WTC11 (cell line): ENCODE results near the gene BZW1. TPM values are rescaled to one million over a fixed set of nuclear protein-coding genes. Genes with fewer than 3 reads are reported as not detected.

ENCODE experiments used
- ATAC-seq: fragments of 200-7000 bp; cut with Tn5 transposase; 2 replicates; pipeline ENCODE4 v1.10.0; 2021; ENCODE audit warnings: mild to moderate bottlenecking, moderate library complexity
- CTCF ChIA-PET: fragments of 300-600 bp; sonication (Branson Sonifier 250); formaldehyde crosslinking; loops from one replicate; lab custom pipeline; 2021; ENCODE audit warnings: antibody characterized with exemption; lab: Charles Lee
- POLR2A ChIA-PET: fragments of 350-600 bp; sonication (Branson Sonifier 250); formaldehyde crosslinking; loops from one replicate; lab custom pipeline; 2021; ENCODE audit warnings: antibody characterized with exemption; lab: Charles Lee
- DNase-seq: peaks from one replicate; pipeline ENCODE4 v3.0.0; 2021; ENCODE audit warnings: low spot score
- H3K27ac Mint-ChIP-seq: 2 replicates; pipeline ENCODE4 v1.8.0; 2021; ENCODE audit warnings: mixed read lengths
- H3K27me3 Mint-ChIP-seq: 2 replicates; pipeline ENCODE4 v1.8.0; 2021; ENCODE audit warnings: low read depth, mild to moderate bottlenecking, moderate library complexity, mixed read lengths
- H3K36me3 Mint-ChIP-seq: 2 replicates; pipeline ENCODE4 v1.8.0; 2021; ENCODE audit warnings: mixed read lengths
- H3K4me1 Mint-ChIP-seq: 2 replicates; pipeline ENCODE4 v1.8.0; 2022; ENCODE audit warnings: mixed read lengths
- H3K4me3 Mint-ChIP-seq: 2 replicates; pipeline ENCODE4 v1.8.0; 2021; ENCODE audit warnings: mild to moderate bottlenecking, moderate library complexity, mixed read lengths
- H3K9me3 Mint-ChIP-seq: 2 replicates; pipeline ENCODE4 v1.8.0; 2021; ENCODE audit warnings: mixed read lengths
- AFF4 ChIP-seq: sonication (generic); formaldehyde crosslinking; IDR thresholded peaks from 2 replicates; pipeline ENCODE4 v1.8.1; 2023; ENCODE audit warnings: mild to moderate bottlenecking, missing genetic modification reagents, borderline replicate concordance
- AR ChIP-seq: fragments of 250-450 bp; sonication (Bioruptor Pico); IDR thresholded peaks from 2 replicates; pipeline ENCODE4 v1.9.0; 2021; ENCODE audit warnings: mild to moderate bottlenecking
- ATF3 ChIP-seq: sonication (generic); formaldehyde crosslinking; conservative IDR thresholded peaks from 2 replicates; pipeline ENCODE4 v1.8.1; 2022; ENCODE audit warnings: mild to moderate bottlenecking, missing genetic modification reagents
- E2F5 ChIP-seq: sonication (generic); formaldehyde crosslinking; IDR thresholded peaks from 2 replicates; pipeline ENCODE4 v1.8.1; 2022; ENCODE audit warnings: mild to moderate bottlenecking, moderate library complexity, missing genetic modification reagents
- ELF4 ChIP-seq: sonication (generic); formaldehyde crosslinking; IDR thresholded peaks from 2 replicates; pipeline ENCODE4 v1.8.1; 2022; ENCODE audit warnings: low read depth, mild to moderate bottlenecking, moderate library complexity, missing genetic modification reagents
- EMX1 ChIP-seq: fragments of 250-450 bp; sonication (Bioruptor Pico); IDR thresholded peaks from 2 replicates; pipeline ENCODE4 v1.8.0; 2021; ENCODE audit warnings: mild to moderate bottlenecking
- GABPB1 ChIP-seq: sonication (generic); formaldehyde crosslinking; IDR thresholded peaks from 2 replicates; pipeline ENCODE4 v1.8.1; 2023; ENCODE audit warnings: mild to moderate bottlenecking, missing genetic modification reagents
- GRHL2 ChIP-seq: fragments of 250-450 bp; sonication (Bioruptor Pico); IDR thresholded peaks from 2 replicates; pipeline ENCODE4 v1.8.0; 2022; ENCODE audit warnings: mild to moderate bottlenecking, moderate library complexity; ENCODE audit not compliant: insufficient replicate concordance, severe bottlenecking
- IRF1 ChIP-seq: sonication (generic); formaldehyde crosslinking; IDR thresholded peaks from 2 replicates; pipeline ENCODE4 v1.8.0; 2023; ENCODE audit warnings: missing genetic modification reagents
- JAZF1 ChIP-seq: fragments of 250-450 bp; sonication (Bioruptor Pico); IDR thresholded peaks from 2 replicates; pipeline ENCODE4 v1.9.0; 2021; ENCODE audit warnings: moderate library complexity, mild to moderate bottlenecking, inconsistent platforms
- SOX15 ChIP-seq: fragments of 250-450 bp; sonication (Bioruptor Pico); IDR thresholded peaks from 2 replicates; pipeline ENCODE4 v1.9.0; 2021; ENCODE audit warnings: mild to moderate bottlenecking
- STAT6 ChIP-seq: sonication (generic); formaldehyde crosslinking; conservative IDR thresholded peaks from 2 replicates; pipeline ENCODE4 v1.8.1; 2023; ENCODE audit warnings: mild to moderate bottlenecking, low read depth, missing genetic modification reagents, moderate library complexity
- USF1 ChIP-seq: sonication (generic); formaldehyde crosslinking; IDR thresholded peaks from 2 replicates; pipeline ENCODE4 v1.8.0; 2022; ENCODE audit warnings: mild to moderate bottlenecking, missing genetic modification reagents
- ZBTB21 ChIP-seq: sonication (generic); formaldehyde crosslinking; IDR thresholded peaks from 2 replicates; pipeline ENCODE4 v1.8.1; 2023; ENCODE audit warnings: mild to moderate bottlenecking, missing genetic modification reagents, borderline replicate concordance
- ZNF219 ChIP-seq: sonication (generic); formaldehyde crosslinking; IDR thresholded peaks from 2 replicates; pipeline ENCODE4 v1.8.0; 2023; ENCODE audit warnings: missing genetic modification reagents, mild to moderate bottlenecking, borderline replicate concordance
- ZNF263 ChIP-seq: sonication (generic); formaldehyde crosslinking; IDR thresholded peaks from 2 replicates; pipeline ENCODE4 v1.8.1; 2022; ENCODE audit warnings: low read depth, mild to moderate bottlenecking, moderate library complexity, missing genetic modification reagents
- ZNF281 ChIP-seq: sonication (generic); formaldehyde crosslinking; IDR thresholded peaks from 2 replicates; pipeline ENCODE4 v1.8.0; 2023; ENCODE audit warnings: mild to moderate bottlenecking, missing genetic modification reagents
- total RNA-seq: library from RNA; stranded (reverse); gene quantifications from 3 replicates; pipeline ENCODE4 v1.2.3, GENCODE V29; 2021

BZW1 gene
- total RNA-seq, 1 experiment from 2014 or later, result 255 TPM

- Mint-ChIP-seq H3K27ac (no peak overlapping the region), H3K4me1 (peaks cover 18% of the 10 kb centered on the region), H3K9me3 (no peaks in the 10 kb centered on the region), H3K36me3 (no peaks in the 10 kb centered on the region), H3K4me3 (no peak overlapping the region), H3K27me3 (no peaks in the 10 kb centered on the region)
- no peak for ATAC-seq
- ChIA-PET CTCF (interaction anchor here (1.6 kb wide), 1 partner anchor 81 kb away, joined by 5 read pairs; no protein-coding TSS in a partner anchor), POLR2A (interaction anchor here (0.9 kb wide), 1 partner anchor 25 kb away, joined by 5 read pairs; no protein-coding TSS in a partner anchor)
- TF ChIP-seq SOX15 (CRISPR knock-in tag), result no peak
- no peak for TF ChIP-seq JAZF1 (CRISPR knock-in tag)
- TF ChIP-seq EMX1 (CRISPR knock-in tag), result no peak
- no peak for DNase-seq
Observed at GRCh38 chr2:200786826-200787225, 24.9 kb upstream of the BZW1 start.

- no peaks in the 10 kb centered on the region for H3K9me3 Mint-ChIP-seq
- ChIA-PET POLR2A (interaction anchor here (1.0 kb wide), 1 partner anchor 23 kb away, joined by 3 read pairs; no protein-coding TSS in a partner anchor), CTCF (interaction anchor here (1.6 kb wide), 1 partner anchor 82 kb away, joined by 5 read pairs; no protein-coding TSS in a partner anchor)
- H3K4me1 Mint-ChIP-seq, result peaks cover 18% of the 10 kb centered on the region
- H3K36me3 Mint-ChIP-seq, result no peaks in the 10 kb centered on the region
- no peak overlapping the region for H3K27ac Mint-ChIP-seq
- H3K27me3 Mint-ChIP-seq, result no peaks in the 10 kb centered on the region
- no peak for ATAC-seq
- DNase-seq, result no peak
- H3K4me3 Mint-ChIP-seq, result no peak overlapping the region
- TF ChIP-seq AR (CRISPR knock-in tag) (no peak), ZNF281 (CRISPR knock-in tag) (no peak), USF1 (CRISPR knock-in tag) (no peak), ELF4 (CRISPR knock-in tag) (no peak), IRF1 (CRISPR knock-in tag) (no peak), ZBTB21 (CRISPR knock-in tag) (no peak), GRHL2 (CRISPR knock-in tag) (no peak), ATF3 (CRISPR knock-in tag) (no peak), ZNF219 (no peak), E2F5 (CRISPR knock-in tag) (no peak), STAT6 (no peak), AFF4 (CRISPR knock-in tag) (no peak), ZNF263 (no peak), GABPB1 (CRISPR knock-in tag) (no peak)
Observed at GRCh38 chr2:200787351-200788120, 24.2 kb upstream of the BZW1 start.
